Measurements from ENCODE around the gene PRKN.

PRKN gene

GRCh38 chr6:162690158-162690557 is 37.4 kb downstream of the PRKN start:
- H3K4me2 ChIP-seq (ENCODE audit: low read length): no peak overlapping the region
- TF ChIP-seq EZH2 (IDR thresholded peaks at IDR 0.05; ENCODE audit: borderline replicate concordance, low read length): no peak
- TF ChIP-seq CTCF (IDR thresholded peaks at IDR 0.05; ENCODE audit: low read length): no peak
- H3K27ac ChIP-seq (ENCODE audit: low read depth, low read length, poor library complexity, severe bottlenecking): no peak overlapping the region

GRCh38 chr6:162688751-162689345 is 38.7 kb downstream of the PRKN start:
- no peak for TF ChIP-seq CTCF (IDR thresholded peaks at IDR 0.05; ENCODE audit: low read length)
- no peak for TF ChIP-seq EZH2 (IDR thresholded peaks at IDR 0.05; ENCODE audit: borderline replicate concordance, low read length)
- H3K79me2 ChIP-seq (ENCODE audit: insufficient read depth, low read length): no peaks in the 10 kb centered on the region
- H3K9ac ChIP-seq (ENCODE audit: low read length): no peak overlapping the region
- H3K27me3 ChIP-seq (ENCODE audit: insufficient read depth, low read length): no peaks in the 10 kb centered on the region
- no peaks in the 10 kb centered on the region for H3F3A ChIP-seq (ENCODE audit: insufficient read depth, low read length)
- H3K4me1 ChIP-seq (ENCODE audit: insufficient read depth, low read length, severe bottlenecking): no peaks in the 10 kb centered on the region
- no peaks in the 10 kb centered on the region for H3K9me3 ChIP-seq (ENCODE audit: low read length)
- no peak overlapping the region for H3K4me3 ChIP-seq (ENCODE audit: low read depth, low read length, poor library complexity, severe bottlenecking)
- no peaks in the 10 kb centered on the region for H3K9me2 ChIP-seq (ENCODE audit: low read depth, low read length)
- H4K20me1 ChIP-seq (ENCODE audit: insufficient read depth, low read length): no peaks in the 10 kb centered on the region
- H2AFZ ChIP-seq (ENCODE audit: low read length): no peak overlapping the region
- no peaks in the 10 kb centered on the region for H3K36me3 ChIP-seq (ENCODE audit: insufficient read depth, low read length)
- H3K4me2 ChIP-seq (ENCODE audit: low read length): no peak overlapping the region
- H3K27ac ChIP-seq (ENCODE audit: low read depth, low read length, poor library complexity, severe bottlenecking): no peak overlapping the region

More at GRCh38 chr6:162690158-162690557, 37.4 kb downstream of the PRKN start:
- no peaks in the 10 kb centered on the region for H3K9me2 ChIP-seq (ENCODE audit: low read depth, low read length)
- H3K27me3 ChIP-seq (ENCODE audit: insufficient read depth, low read length): no peaks in the 10 kb centered on the region
- no peaks in the 10 kb centered on the region for H4K20me1 ChIP-seq (ENCODE audit: insufficient read depth, low read length)
- H3K4me1 ChIP-seq (ENCODE audit: insufficient read depth, low read length, severe bottlenecking): no peaks in the 10 kb centered on the region
- H3K36me3 ChIP-seq (ENCODE audit: insufficient read depth, low read length): no peaks in the 10 kb centered on the region
- H3K79me2 ChIP-seq (ENCODE audit: insufficient read depth, low read length): no peaks in the 10 kb centered on the region
- H3K9ac ChIP-seq (ENCODE audit: low read length): no peak overlapping the region
- no peak overlapping the region for H2AFZ ChIP-seq (ENCODE audit: low read length)
- H3K9me3 ChIP-seq (ENCODE audit: low read length): no peaks in the 10 kb centered on the region
- H3K4me3 ChIP-seq (ENCODE audit: low read depth, low read length, poor library complexity, severe bottlenecking): no peak overlapping the region
- no peaks in the 10 kb centered on the region for H3F3A ChIP-seq (ENCODE audit: insufficient read depth, low read length)

- Histone ChIP-seq H3K4me3 (ENCODE audit: low read depth, low read length, poor library complexity, severe bottlenecking) (no peak overlapping the region), H3K79me2 (ENCODE audit: insufficient read depth, low read length) (no peaks in the 10 kb centered on the region), H3K9me2 (ENCODE audit: low read depth, low read length) (no peaks in the 10 kb centered on the region), H3K27ac (ENCODE audit: low read depth, low read length, poor library complexity, severe bottlenecking) (no peak overlapping the region), H3K27me3 (ENCODE audit: insufficient read depth, low read length) (no peaks in the 10 kb centered on the region), H4K20me1 (ENCODE audit: insufficient read depth, low read length) (no peaks in the 10 kb centered on the region), H2AFZ (ENCODE audit: low read length) (no peak overlapping the region), H3K4me1 (ENCODE audit: insufficient read depth, low read length, severe bottlenecking) (no peaks in the 10 kb centered on the region), H3K9ac (ENCODE audit: low read length) (no peak overlapping the region), H3F3A (ENCODE audit: insufficient read depth, low read length) (no peaks in the 10 kb centered on the region), H3K36me3 (ENCODE audit: insufficient read depth, low read length) (no peaks in the 10 kb centered on the region), H3K4me2 (ENCODE audit: low read length) (no peak overlapping the region), H3K9me3 (ENCODE audit: low read length) (no peaks in the 10 kb centered on the region)
- TF ChIP-seq CTCF (IDR thresholded peaks at IDR 0.05; ENCODE audit: low read length): no peak
- TF ChIP-seq EZH2 (IDR thresholded peaks at IDR 0.05; ENCODE audit: borderline replicate concordance, low read length): no peak
Observed at GRCh38 chr6:162685586-162685985, 42.0 kb downstream of the PRKN start.

Measured in OCI-LY1 (cell line).